Spleen (tissue), 7 donors: ENCODE results near the gene ZC3H8.

Experiments
- POLR2A ChIP-seq, 3 donors: fragments of 450-650 bp; IDR thresholded peaks; one replicate each; pipeline ENCODE4 v1.5.1; 2017; ENCODE audit warnings: antibody characterized with exemption in 3 of 3, mild to moderate bottlenecking in 1 of 3
- POLR2AphosphoS5 ChIP-seq, 3 donors: sonication (generic); formaldehyde crosslinking; IDR thresholded peaks; one replicate each; pipeline ENCODE4 v1.5.1; 2017; ENCODE audit warnings: antibody characterized with exemption in 3 of 3
- TF ChIP-seq, protein P1 (sequence below), 11 experiments: fragments of 200-600 bp in 7 of 11; fragments of 450-650 bp in 4 of 11; sonication (generic) in 4 of 11; IDR thresholded peaks in 8 of 11; conservative IDR thresholded peaks in 3 of 11; 1 replicate in 7 of 11; 2 replicates in 4 of 11; pipeline versions ENCODE4 v1.4.0 to v1.8.0; 2016 to 2021; ENCODE audit warnings: antibody characterized with exemption in 11 of 11, inconsistent platforms in 4 of 11, mild to moderate bottlenecking in 1 of 11
- donor health status: DM: no; HTN: no; CAD: no; lungs with moderate emphysema.
- donor health status: DM: no; HTN: no; CAD: no.
- donor health status: DM: no; HTN: no; CAD: no.

DNA sequence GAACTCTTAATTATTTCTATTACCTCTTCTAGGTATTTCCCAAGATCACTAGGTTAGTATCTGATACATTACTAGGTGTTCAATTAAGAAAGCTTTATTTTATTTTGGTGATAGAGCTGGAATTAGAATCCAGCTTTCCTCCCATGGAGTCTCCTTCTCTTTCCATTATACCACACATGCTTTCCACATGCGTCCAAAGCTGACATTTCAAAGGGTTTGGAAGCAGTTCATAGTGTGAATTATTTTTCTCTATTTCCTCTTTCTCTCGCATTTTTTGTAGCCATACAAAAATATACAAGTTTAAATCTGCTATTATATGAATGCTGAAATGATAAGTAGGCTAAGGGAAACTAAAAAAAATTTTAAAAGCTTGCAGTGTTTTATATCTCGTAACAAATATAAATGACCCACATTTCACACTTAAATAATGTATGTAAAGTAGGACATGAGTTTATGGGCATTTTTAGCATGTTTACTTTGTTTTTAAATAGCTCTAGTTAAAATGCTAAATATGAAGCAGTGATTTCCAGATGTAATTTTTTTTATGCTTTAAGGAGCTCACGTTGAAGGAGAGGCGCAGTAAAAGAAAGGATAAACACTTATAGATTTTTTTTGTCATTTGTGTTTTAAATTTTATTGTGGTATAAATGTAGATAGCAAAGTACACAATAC is 40.7 kb upstream of the ZC3H8 start:
- TF ChIP-seq POLR2A (IDR thresholded peaks at IDR 0.05) (no peak), POLR2AphosphoS5 (IDR thresholded peaks at IDR 0.05) (no peak)
- TF ChIP-seq, protein P1, sequence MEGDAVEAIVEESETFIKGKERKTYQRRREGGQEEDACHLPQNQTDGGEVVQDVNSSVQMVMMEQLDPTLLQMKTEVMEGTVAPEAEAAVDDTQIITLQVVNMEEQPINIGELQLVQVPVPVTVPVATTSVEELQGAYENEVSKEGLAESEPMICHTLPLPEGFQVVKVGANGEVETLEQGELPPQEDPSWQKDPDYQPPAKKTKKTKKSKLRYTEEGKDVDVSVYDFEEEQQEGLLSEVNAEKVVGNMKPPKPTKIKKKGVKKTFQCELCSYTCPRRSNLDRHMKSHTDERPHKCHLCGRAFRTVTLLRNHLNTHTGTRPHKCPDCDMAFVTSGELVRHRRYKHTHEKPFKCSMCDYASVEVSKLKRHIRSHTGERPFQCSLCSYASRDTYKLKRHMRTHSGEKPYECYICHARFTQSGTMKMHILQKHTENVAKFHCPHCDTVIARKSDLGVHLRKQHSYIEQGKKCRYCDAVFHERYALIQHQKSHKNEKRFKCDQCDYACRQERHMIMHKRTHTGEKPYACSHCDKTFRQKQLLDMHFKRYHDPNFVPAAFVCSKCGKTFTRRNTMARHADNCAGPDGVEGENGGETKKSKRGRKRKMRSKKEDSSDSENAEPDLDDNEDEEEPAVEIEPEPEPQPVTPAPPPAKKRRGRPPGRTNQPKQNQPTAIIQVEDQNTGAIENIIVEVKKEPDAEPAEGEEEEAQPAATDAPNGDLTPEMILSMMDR (IDR thresholded peaks at IDR 0.05 in 8 of 11, conservative IDR thresholded peaks at IDR 0.05 in 3 of 11) = no peak
